ENCODE data around the gene DROSHA.
"Not testable (repeated sequence)": the region's sequence is repeated elsewhere in the genome, so short reads cannot be mapped to it uniquely, and the experiment has no call there.

The DROSHA gene

DNA sequence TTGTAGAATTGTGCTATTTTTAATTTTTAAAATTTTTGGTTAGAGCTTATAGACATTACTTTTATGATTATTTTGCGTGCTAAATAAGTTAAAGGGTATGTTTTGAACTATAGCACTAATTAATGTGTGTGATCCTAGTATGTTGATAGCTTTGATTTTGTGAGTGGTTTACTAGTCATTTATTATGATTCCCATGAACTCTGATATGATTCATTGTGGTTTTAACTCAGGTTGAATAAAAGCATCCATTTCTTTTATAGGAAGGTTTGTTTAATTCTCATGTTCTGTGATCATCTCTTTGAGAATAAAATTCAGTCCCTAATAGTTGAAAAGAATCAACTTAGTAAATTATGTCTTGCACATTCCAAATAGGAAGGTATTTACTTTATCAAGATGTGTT lies 22.7 kb upstream of the DROSHA start:
- DNase-seq (ENCODE audit: low read depth), result no peak
- H3K4me3 ChIP-seq (replicated peaks; ENCODE audit: low read depth, low read length), result no peak overlapping the region
- no peak for TF ChIP-seq CTCF (IDR thresholded peaks at IDR 0.05; ENCODE audit: low read length, missing control alignments)

- no peak for TF ChIP-seq CTCF (IDR thresholded peaks at IDR 0.05; ENCODE audit: low read length, missing control alignments)
- H3K4me3 ChIP-seq (replicated peaks; ENCODE audit: low read depth, low read length), result no peak overlapping the region
- no peak for DNase-seq (ENCODE audit: low read depth)
These were observed 22.0 kb upstream of the DROSHA start for GRCh38 chr5:31553863-31554262.

DNA sequence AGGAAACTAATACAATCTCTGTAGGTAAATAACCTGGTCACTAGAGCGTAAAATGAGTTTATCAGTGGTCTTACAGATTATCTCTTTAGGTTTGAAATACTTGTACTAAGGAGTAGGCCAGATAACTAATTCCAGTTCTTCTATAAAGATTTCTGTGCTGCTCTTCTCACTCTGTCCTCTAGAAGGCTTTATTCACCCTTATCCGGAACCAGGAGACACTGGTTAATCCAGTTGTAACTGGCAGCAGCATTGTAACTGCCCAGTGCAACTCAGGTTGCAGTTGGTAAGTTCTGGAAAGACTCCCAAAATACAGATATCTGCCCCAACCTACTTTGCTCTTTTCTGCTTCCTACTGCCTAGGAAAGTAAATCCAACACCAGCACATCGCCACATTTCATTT lies 20.0 kb upstream of the DROSHA start:
- H3K4me3 ChIP-seq (replicated peaks; ENCODE audit: low read depth, low read length), result no peak overlapping the region
- TF ChIP-seq CTCF (IDR thresholded peaks at IDR 0.05; ENCODE audit: low read length, missing control alignments), result no peak
- DNase-seq (ENCODE audit: low read depth), result no peak

DNA sequence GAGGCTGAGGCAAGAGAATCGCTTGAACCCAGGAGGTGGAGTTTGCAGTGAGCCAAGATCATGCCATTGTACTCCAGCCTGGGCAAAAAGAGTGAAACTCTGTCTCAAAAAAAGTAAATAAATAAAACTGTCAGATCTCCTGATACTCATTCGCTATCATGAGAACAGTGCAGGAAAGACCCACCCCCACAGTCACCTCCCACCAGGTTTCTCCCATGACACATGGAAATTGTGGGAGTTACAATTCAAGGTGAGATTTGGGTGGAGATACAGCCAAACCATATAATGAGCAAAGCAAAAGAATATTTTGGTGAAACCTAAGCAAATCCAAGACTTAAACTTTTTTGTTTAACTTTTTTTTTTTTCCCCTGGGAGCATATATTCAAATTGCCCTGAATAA lies 17.2 kb upstream of the DROSHA start:
- DNase-seq (ENCODE audit: low read depth); H3K4me3 ChIP-seq (replicated peaks; ENCODE audit: low read depth, low read length): not testable (repeated sequence)

GRCh38 chr5:31537851-31538250 lies 6.0 kb upstream of the DROSHA start:
- no peak for TF ChIP-seq CTCF (IDR thresholded peaks at IDR 0.05; ENCODE audit: low read length, missing control alignments)
- H3K4me3 ChIP-seq (replicated peaks; ENCODE audit: low read depth, low read length), result no peak overlapping the region
- peak; percentile 45 for DNase-seq (ENCODE audit: low read depth)

- H3K4me3 ChIP-seq (replicated peaks; ENCODE audit: low read depth, low read length), result no peak overlapping the region
- no peak for DNase-seq (ENCODE audit: low read depth)
- no peak for TF ChIP-seq CTCF (IDR thresholded peaks at IDR 0.05; ENCODE audit: low read length, missing control alignments)
These were observed 5.5 kb upstream of the DROSHA start for GRCh38 chr5:31537349-31537748.

DNA sequence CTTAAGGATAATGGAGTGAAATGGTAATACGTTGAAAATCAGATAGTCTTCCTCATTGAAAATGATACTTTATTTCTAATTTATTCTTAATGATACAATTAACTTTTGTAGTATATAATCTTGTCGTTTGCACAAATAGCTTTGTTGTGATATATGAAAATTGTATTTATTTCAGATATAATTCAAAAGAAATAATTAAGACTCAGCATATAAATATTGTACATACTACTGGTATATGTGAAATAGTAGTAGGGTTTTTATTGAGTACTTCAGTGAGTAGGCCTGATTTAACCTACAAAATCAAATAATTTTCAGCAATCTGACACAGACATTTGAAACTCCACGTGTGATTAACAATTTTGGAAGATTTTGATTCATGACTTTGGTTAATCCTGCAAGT lies 5.0 kb upstream of the DROSHA start:
- TF ChIP-seq CTCF (IDR thresholded peaks at IDR 0.05; ENCODE audit: low read length, missing control alignments), result no peak
- H3K4me3 ChIP-seq (replicated peaks; ENCODE audit: low read depth, low read length), result no peak overlapping the region
- no peak for DNase-seq (ENCODE audit: low read depth)
